ENCODE data around the gene F7.

DNA sequence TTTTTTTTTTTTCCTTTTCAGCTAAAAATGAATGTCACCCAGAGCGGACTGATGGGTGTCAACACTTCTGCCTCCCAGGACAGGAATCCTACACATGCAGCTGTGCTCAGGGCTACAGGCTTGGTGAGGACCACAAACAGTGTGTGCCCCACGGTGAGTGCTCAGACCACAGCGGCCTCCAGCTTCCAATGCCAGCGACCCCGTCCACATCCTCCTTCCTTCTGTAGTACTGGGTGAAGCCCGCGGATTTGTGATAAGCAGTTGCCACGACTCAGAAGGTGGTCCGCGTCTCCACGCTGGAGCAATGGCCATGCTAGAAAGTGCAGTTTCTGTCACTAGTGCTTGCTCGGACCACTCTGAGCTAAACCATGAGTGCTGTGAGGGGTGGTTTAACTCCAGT is 58.9 kb downstream of the F7 start:
- TF ChIP-seq MYC (IDR thresholded peaks at IDR 0.05; ENCODE audit: low read depth, low read length) (no peak), POLR2A (IDR thresholded peaks at IDR 0.05; ENCODE audit: low read depth, low read length) (no peak)
- TF ChIP-seq, protein P1, sequence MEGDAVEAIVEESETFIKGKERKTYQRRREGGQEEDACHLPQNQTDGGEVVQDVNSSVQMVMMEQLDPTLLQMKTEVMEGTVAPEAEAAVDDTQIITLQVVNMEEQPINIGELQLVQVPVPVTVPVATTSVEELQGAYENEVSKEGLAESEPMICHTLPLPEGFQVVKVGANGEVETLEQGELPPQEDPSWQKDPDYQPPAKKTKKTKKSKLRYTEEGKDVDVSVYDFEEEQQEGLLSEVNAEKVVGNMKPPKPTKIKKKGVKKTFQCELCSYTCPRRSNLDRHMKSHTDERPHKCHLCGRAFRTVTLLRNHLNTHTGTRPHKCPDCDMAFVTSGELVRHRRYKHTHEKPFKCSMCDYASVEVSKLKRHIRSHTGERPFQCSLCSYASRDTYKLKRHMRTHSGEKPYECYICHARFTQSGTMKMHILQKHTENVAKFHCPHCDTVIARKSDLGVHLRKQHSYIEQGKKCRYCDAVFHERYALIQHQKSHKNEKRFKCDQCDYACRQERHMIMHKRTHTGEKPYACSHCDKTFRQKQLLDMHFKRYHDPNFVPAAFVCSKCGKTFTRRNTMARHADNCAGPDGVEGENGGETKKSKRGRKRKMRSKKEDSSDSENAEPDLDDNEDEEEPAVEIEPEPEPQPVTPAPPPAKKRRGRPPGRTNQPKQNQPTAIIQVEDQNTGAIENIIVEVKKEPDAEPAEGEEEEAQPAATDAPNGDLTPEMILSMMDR (IDR thresholded peaks at IDR 0.05; ENCODE audit: extremely low read depth in 1 of 2, insufficient read depth in 1 of 2, low read depth in 1 of 2, low read length in 2 of 2) = no peak
